Endothelial cell of umbilical vein (primary cell): Measurements from ENCODE around the gene FBXL14.

Source experiments
- CTCF ChIP-seq, 2 donors: IDR thresholded peaks; 1 replicate in 1 of 2; 2 replicates in 1 of 2; pipeline ENCODE4 v1.5.1; 2011; ENCODE audit warnings: low read length in 2 of 2, mild to moderate bottlenecking in 2 of 2, moderate library complexity in 2 of 2, control low read depth in 1 of 2, inconsistent platforms in 1 of 2, low read depth in 1 of 2; ENCODE audit not compliant: insufficient read depth in 1 of 2; ENCODE audit errors: extremely low read depth in 1 of 2
- JUN ChIP-seq: IDR thresholded peaks from 2 replicates; pipeline ENCODE4 v1.6.1; 2011; ENCODE audit warnings: borderline replicate concordance, low read depth; ENCODE audit not compliant: insufficient read length, insufficient read depth
- MAX ChIP-seq: IDR thresholded peaks from 2 replicates; pipeline ENCODE4 v1.6.1; 2011; ENCODE audit not compliant: insufficient read depth, insufficient read length
- MYC ChIP-seq: IDR thresholded peaks from one replicate; pipeline ENCODE4 v1.6.1; 2011; ENCODE audit warnings: mild to moderate bottlenecking, low read depth, low read length
- POLR2A ChIP-seq: IDR thresholded peaks from 2 replicates; pipeline ENCODE4 v1.6.1; 2012; ENCODE audit warnings: low read depth, mild to moderate bottlenecking, control low read depth, low read length
- POLR2AphosphoS5 ChIP-seq: IDR thresholded peaks from 2 replicates; pipeline ENCODE4 v1.6.1; 2012; ENCODE audit warnings: low read depth, mild to moderate bottlenecking, control low read depth, low read length, moderate library complexity; ENCODE audit not compliant: insufficient read depth

GRCh38 chr12:1560704-1561103, 33.7 kb downstream of the FBXL14 start:
- TF ChIP-seq CTCF (IDR thresholded peaks at IDR 0.05; ENCODE audit: extremely low read depth in 1 of 2, insufficient read depth in 1 of 2, low read depth in 1 of 2, low read length in 2 of 2) (no peak), POLR2AphosphoS5 (no peak), JUN (no peak), MYC (no peak), POLR2A (no peak), MAX (no peak)
